Activated T-helper 17 cell treated with anti-CD3 and anti-CD28 coated beads, Interleukin-2, amount 50 U/mL, for 72 hours (primary cell): ENCODE data around the gene ZDHHC23. TPM values are rescaled to one million over a fixed set of nuclear protein-coding genes. Genes with fewer than 3 reads are reported as not detected.

ENCODE experiments used
- ATAC-seq: fragments of 150-1000 bp; cut with Tn5 transposase; replicated peaks from 2 replicates; pipeline ENCODE4 v1.10.0; 2021; ENCODE audit warnings: mild to moderate bottlenecking, moderate library complexity
- H3K27ac Mint-ChIP-seq: one replicate; pipeline ENCODE4 v1.8.0; 2022; ENCODE audit warnings: mixed read lengths
- H3K27me3 Mint-ChIP-seq: one replicate; pipeline ENCODE4 v1.8.0; 2022; ENCODE audit warnings: mixed read lengths
- H3K36me3 Mint-ChIP-seq: one replicate; pipeline ENCODE4 v1.8.0; 2022; ENCODE audit warnings: low read depth, mild to moderate bottlenecking, mixed read lengths
- H3K4me1 Mint-ChIP-seq: one replicate; pipeline ENCODE4 v1.8.0; 2022; ENCODE audit warnings: mixed read lengths
- H3K4me3 Mint-ChIP-seq: one replicate; pipeline ENCODE4 v1.8.0; 2022; ENCODE audit warnings: mild to moderate bottlenecking, mixed read lengths
- H3K9me3 Mint-ChIP-seq: one replicate; pipeline ENCODE4 v1.8.0; 2022; ENCODE audit warnings: mixed read lengths
- total RNA-seq, 2 donors: library from RNA; stranded (reverse); gene quantifications; one replicate each; pipeline ENCODE4 v1.2.3, GENCODE V29; 2022

Gene ZDHHC23, protein sequence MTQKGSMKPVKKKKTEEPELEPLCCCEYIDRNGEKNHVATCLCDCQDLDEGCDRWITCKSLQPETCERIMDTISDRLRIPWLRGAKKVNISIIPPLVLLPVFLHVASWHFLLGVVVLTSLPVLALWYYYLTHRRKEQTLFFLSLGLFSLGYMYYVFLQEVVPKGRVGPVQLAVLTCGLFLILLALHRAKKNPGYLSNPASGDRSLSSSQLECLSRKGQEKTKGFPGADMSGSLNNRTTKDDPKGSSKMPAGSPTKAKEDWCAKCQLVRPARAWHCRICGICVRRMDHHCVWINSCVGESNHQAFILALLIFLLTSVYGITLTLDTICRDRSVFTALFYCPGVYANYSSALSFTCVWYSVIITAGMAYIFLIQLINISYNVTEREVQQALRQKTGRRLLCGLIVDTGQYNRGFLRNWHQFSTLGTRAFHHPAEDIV
- total RNA-seq, result 1 to 10 TPM; 4.0 to 4.1 TPM

GRCh38 chr3:113947372-113948014, at the start of gene ZDHHC23:
Gene ZDHHC23 (plus strand): TSS chr3:113948013. CDS start chr3:113948803, 790 bp downstream.
- no peak within 1 kb of the TSS for H3K27ac Mint-ChIP-seq
- peaks cover 8% of the 10 kb centered on the region for H3K4me1 Mint-ChIP-seq
- H3K27me3 Mint-ChIP-seq, result peaks cover 8% of the 10 kb centered on the region
- H3K36me3 Mint-ChIP-seq, result no peaks in the 10 kb centered on the region
- no peaks in the 10 kb centered on the region for H3K9me3 Mint-ChIP-seq
- peak within 1 kb of the TSS; percentile 72 for H3K4me3 Mint-ChIP-seq
- ATAC-seq, result peak; percentile 77

DNA sequence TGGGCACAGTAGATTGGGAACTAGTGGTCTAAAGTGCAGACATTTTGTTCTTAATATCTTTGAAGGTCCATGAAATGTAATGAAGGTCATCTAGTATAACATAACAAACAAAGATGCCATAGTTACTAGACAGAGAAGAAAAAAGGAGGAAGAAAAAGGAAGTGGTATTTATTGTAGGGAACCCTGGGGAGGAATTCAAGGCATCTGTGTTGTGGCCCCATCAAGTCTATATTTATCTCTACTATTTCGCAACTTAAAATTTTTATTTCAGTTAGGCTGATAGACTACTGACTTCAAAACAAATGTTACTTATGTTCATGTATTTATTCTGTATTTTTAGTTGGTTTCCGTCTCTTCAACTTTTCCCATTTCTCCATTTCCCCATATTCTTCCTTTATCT, 48.9 kb upstream of the ZDHHC23 start:
- Mint-ChIP-seq H3K27me3 (peaks cover 4% of the 10 kb centered on the region), H3K27ac (no peak overlapping the region), H3K36me3 (no peaks in the 10 kb centered on the region), H3K9me3 (no peaks in the 10 kb centered on the region), H3K4me3 (no peak overlapping the region), H3K4me1 (peaks cover 5% of the 10 kb centered on the region)
- ATAC-seq, result no peak

GRCh38 chr3:113906568-113907140, 41.2 kb upstream of the ZDHHC23 start:
- no peaks in the 10 kb centered on the region for H3K9me3 Mint-ChIP-seq
- H3K36me3 Mint-ChIP-seq, result no peaks in the 10 kb centered on the region
- H3K27ac Mint-ChIP-seq, result no peak overlapping the region
- peaks cover 4% of the 10 kb centered on the region for H3K27me3 Mint-ChIP-seq
- H3K4me1 Mint-ChIP-seq, result no peaks in the 10 kb centered on the region
- H3K4me3 Mint-ChIP-seq, result no peak overlapping the region
- no peak for ATAC-seq

DNA sequence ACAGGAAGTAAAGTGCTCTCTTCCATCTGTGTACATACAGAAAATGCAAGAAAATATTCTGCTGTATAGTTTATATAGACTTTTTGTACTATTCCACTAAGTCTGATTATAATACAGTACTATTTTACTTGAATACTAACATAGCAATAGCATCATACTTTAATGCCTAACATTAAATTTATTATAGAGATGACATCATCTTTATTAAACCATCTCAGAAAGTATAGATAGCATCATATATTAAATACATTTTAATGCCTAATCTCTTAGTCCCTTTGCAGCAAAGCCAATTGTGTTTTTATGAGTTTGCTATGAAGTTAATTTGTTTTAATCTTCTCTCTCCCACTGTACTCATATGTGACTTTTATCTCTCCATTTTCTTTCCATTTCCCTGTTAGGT, 39.7 kb upstream of the ZDHHC23 start:
- Mint-ChIP-seq H3K4me3 (no peak overlapping the region), H3K27me3 (peaks cover 3% of the 10 kb centered on the region), H3K9me3 (no peaks in the 10 kb centered on the region), H3K4me1 (no peaks in the 10 kb centered on the region), H3K36me3 (no peaks in the 10 kb centered on the region), H3K27ac (no peak overlapping the region)
- ATAC-seq, result no peak

GRCh38 chr3:113910966-113911365, 36.8 kb upstream of the ZDHHC23 start:
- Mint-ChIP-seq H3K36me3 (no peaks in the 10 kb centered on the region), H3K27me3 (no peaks in the 10 kb centered on the region), H3K4me1 (no peaks in the 10 kb centered on the region), H3K9me3 (no peaks in the 10 kb centered on the region), H3K4me3 (no peak overlapping the region), H3K27ac (no peak overlapping the region)
- no peak for ATAC-seq

DNA sequence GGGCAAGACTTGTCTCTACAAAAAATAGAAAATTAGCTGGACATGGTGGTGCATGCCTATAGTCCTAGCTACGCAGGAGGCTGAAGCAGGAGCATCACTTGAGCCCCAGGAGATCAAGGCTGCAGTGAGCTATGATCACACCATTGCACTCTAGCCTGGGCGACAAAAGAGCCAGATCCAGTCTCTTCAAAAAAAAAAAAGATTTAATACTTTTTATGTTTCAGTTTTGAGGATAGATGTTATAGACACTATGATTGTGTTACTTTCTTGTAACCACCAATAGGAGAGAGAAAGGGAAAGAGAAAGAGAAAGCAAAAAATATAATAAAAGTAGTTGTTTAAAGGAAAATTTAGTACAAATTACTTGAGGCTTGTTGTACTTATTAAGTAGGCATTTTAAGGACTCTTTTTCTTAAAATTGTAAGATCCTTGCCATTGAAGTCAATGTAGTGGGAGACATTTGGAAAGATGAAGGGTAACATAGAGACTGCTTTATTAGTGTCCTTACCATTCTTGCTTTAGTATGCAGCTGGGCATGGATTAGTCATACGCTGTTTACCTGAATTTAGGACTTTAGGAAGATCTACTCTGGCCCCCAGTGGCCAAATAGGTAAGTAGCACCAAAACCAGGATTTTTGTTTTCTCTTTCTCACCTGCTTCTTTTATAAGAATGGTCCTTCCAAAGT, 35.1 kb upstream of the ZDHHC23 start:
- Mint-ChIP-seq H3K4me3 (peak overlapping the region; percentile 38), H3K27ac (peak overlapping the region; percentile 43), H3K27me3 (no peaks in the 10 kb centered on the region), H3K36me3 (no peaks in the 10 kb centered on the region), H3K4me1 (no peaks in the 10 kb centered on the region), H3K9me3 (no peaks in the 10 kb centered on the region)
- ATAC-seq, result peak; percentile 96

DNA sequence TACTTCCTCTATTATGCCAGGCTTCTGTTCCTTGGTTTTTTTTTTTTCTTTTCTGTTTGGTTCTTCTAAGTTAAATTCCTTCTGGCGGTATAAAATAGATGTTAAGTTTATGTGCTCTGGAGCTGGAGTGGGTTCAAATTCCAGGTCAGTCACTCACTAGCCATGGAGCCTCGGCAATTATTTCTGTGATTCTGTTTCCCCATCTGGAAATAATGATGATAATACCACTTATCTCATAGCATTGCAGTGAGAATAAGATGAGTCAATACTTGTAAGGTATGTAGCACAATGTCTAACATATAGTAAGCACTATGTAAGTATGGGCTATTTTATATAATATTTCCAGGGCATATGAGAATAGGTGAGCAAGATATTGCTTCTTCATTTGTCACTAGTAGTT, 33.2 kb upstream of the ZDHHC23 start:
- Mint-ChIP-seq H3K36me3 (no peaks in the 10 kb centered on the region), H3K27me3 (no peaks in the 10 kb centered on the region), H3K9me3 (no peaks in the 10 kb centered on the region), H3K4me1 (no peaks in the 10 kb centered on the region), H3K4me3 (no peak overlapping the region), H3K27ac (no peak overlapping the region)
- no peak for ATAC-seq

DNA sequence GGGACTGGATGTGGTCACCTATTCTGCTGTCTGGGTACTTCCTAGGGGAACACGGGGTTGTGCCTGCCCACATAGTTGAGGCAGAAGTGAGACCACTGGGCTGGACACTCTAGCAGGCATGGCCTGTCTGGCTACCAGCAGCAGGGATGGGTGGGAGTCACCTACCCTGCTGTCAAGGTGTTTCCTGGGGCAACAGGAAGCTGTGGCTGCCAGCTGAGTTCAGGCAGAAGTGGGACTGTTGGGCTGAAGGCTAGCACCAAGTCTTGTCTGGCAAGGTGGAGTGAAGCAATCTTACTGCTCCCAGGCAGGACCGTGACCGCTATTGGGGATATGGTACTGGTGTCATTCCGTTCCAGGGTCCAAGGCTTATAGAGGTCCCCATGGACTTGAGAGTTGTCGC, 20.3 kb upstream of the ZDHHC23 start:
- no peak overlapping the region for H3K4me3 Mint-ChIP-seq
- ATAC-seq, result no peak

GRCh38 chr3:113946831-113947230, 982 bp upstream of the ZDHHC23 start:
- H3K27ac Mint-ChIP-seq, result no peak overlapping the region
- no peaks in the 10 kb centered on the region for H3K36me3 Mint-ChIP-seq
- peaks cover 4% of the 10 kb centered on the region for H3K4me1 Mint-ChIP-seq
- no peak for ATAC-seq
- peak overlapping the region; percentile 72 for H3K4me3 Mint-ChIP-seq
- no peaks in the 10 kb centered on the region for H3K9me3 Mint-ChIP-seq
- peaks cover 11% of the 10 kb centered on the region for H3K27me3 Mint-ChIP-seq

More for the DNA sequence above, 20.3 kb upstream of the ZDHHC23 start:
- H3K4me1 Mint-ChIP-seq, result no peaks in the 10 kb centered on the region
- H3K27me3 Mint-ChIP-seq, result peaks cover 18% of the 10 kb centered on the region
- H3K9me3 Mint-ChIP-seq, result peaks cover 12% of the 10 kb centered on the region
- no peak overlapping the region for H3K27ac Mint-ChIP-seq
- H3K36me3 Mint-ChIP-seq, result no peaks in the 10 kb centered on the region

GRCh38 chr3:113948015-113948917, 453 bp downstream of the ZDHHC23 start:
- Mint-ChIP-seq H3K27me3 (peaks cover 5% of the 10 kb centered on the region), H3K36me3 (no peaks in the 10 kb centered on the region), H3K27ac (no peak overlapping the region), H3K4me3 (peak overlapping the region; percentile 54), H3K4me1 (peaks cover 12% of the 10 kb centered on the region), H3K9me3 (no peaks in the 10 kb centered on the region)
- peak; percentile 51 for ATAC-seq

- no peak for ATAC-seq
- H3K4me3 Mint-ChIP-seq, result no peak overlapping the region
- peaks cover 9% of the 10 kb centered on the region for H3K36me3 Mint-ChIP-seq
- no peaks in the 10 kb centered on the region for H3K27me3 Mint-ChIP-seq
- no peak overlapping the region for H3K27ac Mint-ChIP-seq
- H3K4me1 Mint-ChIP-seq, result peaks cover 21% of the 10 kb centered on the region
- H3K9me3 Mint-ChIP-seq, result no peaks in the 10 kb centered on the region
Observed at GRCh38 chr3:113952921-113953320, 5.1 kb downstream of the ZDHHC23 start.

DNA sequence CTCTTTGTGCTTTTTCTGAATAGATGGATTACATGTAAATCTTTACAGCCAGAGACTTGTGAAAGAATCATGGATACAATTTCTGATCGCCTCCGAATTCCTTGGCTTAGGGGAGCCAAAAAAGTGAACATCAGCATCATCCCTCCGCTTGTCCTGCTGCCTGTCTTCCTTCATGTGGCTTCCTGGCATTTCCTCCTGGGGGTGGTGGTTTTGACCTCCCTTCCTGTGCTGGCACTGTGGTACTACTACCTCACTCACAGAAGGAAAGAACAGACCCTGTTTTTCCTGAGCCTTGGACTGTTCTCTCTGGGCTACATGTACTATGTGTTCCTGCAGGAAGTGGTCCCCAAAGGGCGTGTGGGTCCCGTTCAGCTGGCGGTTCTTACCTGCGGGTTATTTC, 5.9 kb downstream of the ZDHHC23 start:
- no peak overlapping the region for H3K4me3 Mint-ChIP-seq
- ATAC-seq, result no peak
- peak overlapping the region; percentile 82 for H3K27ac Mint-ChIP-seq
- H3K9me3 Mint-ChIP-seq, result no peaks in the 10 kb centered on the region
- peaks cover 11% of the 10 kb centered on the region for H3K36me3 Mint-ChIP-seq
- peaks cover 20% of the 10 kb centered on the region for H3K4me1 Mint-ChIP-seq
- no peaks in the 10 kb centered on the region for H3K27me3 Mint-ChIP-seq

GRCh38 chr3:113954091-113954685, 6.4 kb downstream of the ZDHHC23 start:
- Mint-ChIP-seq H3K36me3 (peaks cover 16% of the 10 kb centered on the region), H3K9me3 (no peaks in the 10 kb centered on the region), H3K4me1 (peaks cover 17% of the 10 kb centered on the region), H3K4me3 (no peak overlapping the region), H3K27ac (peak overlapping the region; percentile 82), H3K27me3 (no peaks in the 10 kb centered on the region)
- no peak for ATAC-seq
